Measurements from ENCODE around the gene IZUMO4.

- no peak for TF ChIP-seq CTCF (IDR thresholded peaks at IDR 0.05)
- no peak for TF ChIP-seq POLR2A (IDR thresholded peaks at IDR 0.05)
These were observed 9.1 kb upstream of the IZUMO4 start for GRCh38 chr19:2087621-2088100.
